GM18907 (cell line): ENCODE data around the gene ARPC1B.
A peak's percentile ranks its signal among the peaks of the same experiment; 100 is the strongest.
"Not testable (repeated sequence)": the region's sequence is repeated elsewhere in the genome, so short reads cannot be mapped to it uniquely, and the experiment has no call there.

Source experiments
- ATAC-seq: cut with Tn5 transposase; IDR thresholded peaks from one replicate; pipeline ENCODE4 v1.9.1; 2021; ENCODE audit warnings: mild to moderate bottlenecking, moderate library complexity; ENCODE audit not compliant: unreplicated experiment

The ARPC1B gene

GRCh38 chr7:99408379-99409191 lies 34.1 kb downstream of the ARPC1B start, which contains the start of the genes BUD31 and PDAP1:
TSS of gene BUD31 (plus strand) at chr7:99408969. CDS start at chr7:99411093, 2,124 bp downstream.
TSS of gene PDAP1 (minus strand) at chr7:99408597. CDS start at chr7:99408548, 49 bp downstream.
- peak; percentile 85 for ATAC-seq

GRCh38 chr7:99409192-99409572 lies 34.7 kb downstream of the ARPC1B start:
- ATAC-seq = peak; percentile 6

- ATAC-seq = no peak
Observed at GRCh38 chr7:99409806-99410205, 35.3 kb downstream of the ARPC1B start.

DNA sequence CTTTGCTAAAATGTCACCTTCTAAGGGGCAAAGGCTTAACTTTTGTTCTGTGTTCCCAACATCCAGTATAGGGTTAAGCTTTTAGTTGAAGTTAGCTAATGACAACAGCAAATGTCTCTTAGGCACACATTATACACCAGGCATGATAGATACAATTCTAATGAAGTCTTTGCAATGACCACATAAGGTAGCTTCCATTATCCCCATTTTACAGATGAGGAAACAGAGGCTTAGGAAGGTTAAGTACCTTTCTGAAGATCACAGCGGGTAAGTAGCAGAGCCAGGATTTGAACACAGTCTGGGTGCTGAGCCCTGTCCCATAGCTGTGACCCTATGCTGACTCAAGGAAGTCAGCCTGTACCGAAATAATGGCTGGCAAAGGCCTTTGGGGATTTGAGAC lies 36.1 kb downstream of the ARPC1B start:
- no peak for ATAC-seq

GRCh38 chr7:99415513-99416127 lies 41.1 kb downstream of the ARPC1B start:
- not testable (repeated sequence) for ATAC-seq

DNA sequence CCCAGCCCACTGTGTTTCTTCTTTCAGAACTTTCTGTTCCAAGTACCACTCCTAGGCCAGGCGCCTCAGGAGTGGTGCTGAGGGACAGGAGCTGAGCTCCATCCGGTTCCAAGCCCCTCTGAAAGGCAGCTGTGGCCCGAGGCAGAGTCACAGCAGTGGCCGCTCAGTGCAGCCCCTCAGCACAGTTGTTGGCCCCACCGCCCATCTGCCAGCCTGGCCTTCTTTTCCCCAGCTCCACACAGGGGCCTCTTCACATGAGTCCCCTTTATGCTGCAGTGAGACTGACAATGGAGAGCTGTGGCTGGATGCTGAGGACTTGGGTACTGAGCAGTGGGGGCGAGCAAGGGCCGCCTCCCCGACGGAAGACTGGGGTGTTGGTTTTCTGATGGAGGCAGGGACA lies 43.7 kb downstream of the ARPC1B start:
- ATAC-seq = no peak

GRCh38 chr7:99419323-99420021 lies 44.9 kb downstream of the ARPC1B start:
- ATAC-seq = no peak

GRCh38 chr7:99420213-99420612 lies 45.7 kb downstream of the ARPC1B start:
- no peak for ATAC-seq

- ATAC-seq = no peak
Observed at GRCh38 chr7:99420986-99421385, 46.5 kb downstream of the ARPC1B start.

DNA sequence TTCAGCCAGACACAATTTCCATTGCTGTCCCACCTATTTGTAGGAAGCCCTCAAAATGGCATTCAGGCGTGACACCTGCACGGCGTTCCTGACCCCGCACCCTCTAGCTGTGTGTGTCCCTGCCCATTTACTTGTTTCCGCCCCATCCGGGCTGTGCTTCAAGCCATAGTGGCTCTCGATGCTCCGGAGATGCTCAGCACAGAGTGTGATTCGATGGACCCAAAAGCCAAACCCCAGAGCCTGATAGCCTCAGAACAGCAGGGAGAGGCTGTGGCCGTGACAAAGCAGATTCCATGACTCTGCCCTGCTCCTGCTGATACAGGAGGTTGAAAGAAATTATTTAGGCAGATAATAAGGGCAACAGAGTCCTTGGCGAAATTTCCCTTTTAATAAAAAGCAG lies 47.7 kb downstream of the ARPC1B start:
- no peak for ATAC-seq

DNA sequence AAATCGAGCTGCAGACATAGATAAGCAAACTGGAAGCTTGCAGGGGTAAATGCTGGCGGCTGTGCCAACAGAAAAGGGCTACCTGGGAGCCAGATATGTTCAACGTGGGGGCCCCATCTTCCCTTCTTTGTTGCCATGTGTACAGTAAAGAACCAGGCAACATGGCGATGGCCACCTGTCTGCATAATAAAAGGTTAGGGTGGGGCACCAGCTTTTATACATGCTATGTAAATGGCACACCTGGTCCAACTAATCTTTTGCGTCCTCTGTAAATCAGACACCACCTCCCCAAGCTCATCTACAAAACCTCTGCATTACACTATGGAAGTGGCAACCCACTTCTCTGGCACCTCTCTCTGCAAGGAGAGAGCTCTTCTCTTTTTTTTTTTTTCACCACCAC lies 48.1 kb downstream of the ARPC1B start:
- ATAC-seq = no peak

- no peak for ATAC-seq
Observed at GRCh38 chr7:99424932-99425730, 50.6 kb downstream of the ARPC1B start.

- no peak for ATAC-seq
Observed at GRCh38 chr7:99428972-99429566, 54.5 kb downstream of the ARPC1B start.

DNA sequence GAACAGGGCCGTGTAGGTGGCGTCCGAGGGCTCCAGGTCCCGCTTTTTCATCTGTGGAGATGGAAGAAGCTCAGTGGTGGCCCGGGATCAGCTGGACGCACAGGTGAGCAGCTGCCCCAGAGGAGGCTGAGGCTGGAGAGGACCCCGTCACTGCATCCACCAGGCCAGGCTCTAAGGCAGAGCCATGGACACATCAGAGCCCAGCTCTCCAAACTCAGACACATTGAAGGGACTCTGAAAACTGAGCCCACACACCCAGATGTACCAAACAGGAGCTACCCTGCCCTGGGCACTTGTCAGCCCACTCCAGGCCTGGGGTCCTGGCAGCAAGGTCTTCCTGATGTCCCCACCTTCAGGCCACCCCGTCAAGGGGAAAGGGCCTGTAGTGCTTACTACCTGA lies 55.2 kb downstream of the ARPC1B start:
- no peak for ATAC-seq

DNA sequence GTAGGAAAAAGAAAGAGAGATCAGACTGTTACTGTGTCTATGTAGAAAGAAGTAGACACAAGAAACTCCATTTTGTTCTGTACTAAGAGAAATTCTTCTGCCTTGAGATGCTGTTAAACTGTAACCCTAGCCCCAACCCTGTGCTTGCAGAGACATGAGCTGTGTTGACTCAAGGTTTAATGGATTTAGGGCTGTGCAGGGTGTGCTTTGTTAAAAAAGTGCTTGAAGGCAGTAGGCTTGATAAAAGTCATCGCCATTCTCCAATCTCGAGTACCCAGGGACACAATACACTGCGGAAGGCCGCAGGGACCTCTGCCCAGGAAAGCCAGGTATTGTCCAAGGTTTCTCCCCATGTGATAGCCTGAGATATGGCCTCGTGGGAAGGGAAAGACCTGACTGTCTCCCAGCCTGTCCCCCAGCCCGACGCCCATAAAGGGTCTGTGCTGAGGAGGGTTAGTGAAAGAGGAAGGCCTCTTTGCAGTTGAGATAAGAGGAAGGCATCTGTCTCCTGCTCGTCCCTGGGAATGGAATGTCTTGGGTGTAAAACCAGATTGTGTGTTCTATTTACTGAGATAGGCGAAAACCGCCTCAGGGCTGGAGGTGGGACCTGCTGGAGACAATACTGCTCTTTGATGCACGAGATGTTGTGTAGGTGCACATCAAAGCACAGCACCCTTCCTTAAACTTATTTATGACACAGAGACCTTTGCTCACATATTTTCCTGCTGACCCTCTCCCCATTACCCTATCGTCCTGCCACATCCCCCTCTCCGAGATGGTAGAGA lies 57.4 kb downstream of the ARPC1B start:
- ATAC-seq = not testable (repeated sequence)

- no peak for ATAC-seq
Observed at GRCh38 chr7:99433158-99433557, 58.6 kb downstream of the ARPC1B start.

GRCh38 chr7:99437946-99438572 lies 63.5 kb downstream of the ARPC1B start:
- ATAC-seq = no peak

- ATAC-seq = peak; percentile 89
Observed at GRCh38 chr7:99438573-99439480, 64.3 kb downstream of the ARPC1B start, which contains the start of the genes CPSF4 and PTCD1. TSS of gene CPSF4 (plus strand) at chr7:99438943. CDS start at chr7:99439083, 140 bp downstream. TSS of gene PTCD1 (minus strand) at chr7:99438798. CDS start at chr7:99435242, 3,556 bp downstream.
